ENCODE results near the gene SYVN1.
A peak's percentile ranks its signal among the peaks of the same experiment; 100 is the strongest.
"Not testable (repeated sequence)": the region's sequence is repeated elsewhere in the genome, so short reads cannot be mapped to it uniquely, and the experiment has no call there.

SYVN1 gene

GRCh38 chr11:65181569-65182257, 47.4 kb upstream of the SYVN1 start, which contains the start of gene CAPN1:
TSS of gene CAPN1 (plus strand) at chr11:65181928. CDS start at chr11:65182702, 774 bp downstream.
- no peaks in the 10 kb centered on the region for H4K20me1 ChIP-seq (ENCODE audit: insufficient read depth, low read length)
- peak within 1 kb of the TSS; percentile 94 for H3K9ac ChIP-seq (ENCODE audit: low read length)
- H2AFZ ChIP-seq (ENCODE audit: low read depth, low read length): peak within 1 kb of the TSS; percentile 65
- H3K36me3 ChIP-seq (replicated peaks; ENCODE audit: low read depth, low read length): peaks cover 12% of the 10 kb centered on the region
- peak within 1 kb of the TSS; percentile 49 for H3K27ac ChIP-seq (ENCODE audit: low read length)
- no peaks in the 10 kb centered on the region for H3K9me3 ChIP-seq (ENCODE audit: insufficient read depth, low read length)
- peaks cover 13% of the 10 kb centered on the region for H3K79me2 ChIP-seq (ENCODE audit: low read length)
- no peaks in the 10 kb centered on the region for H3K27me3 ChIP-seq (ENCODE audit: low read depth, low read length)
- peaks cover 13% of the 10 kb centered on the region for H3K4me1 ChIP-seq (ENCODE audit: low read length)
- TF ChIP-seq, protein P1, sequence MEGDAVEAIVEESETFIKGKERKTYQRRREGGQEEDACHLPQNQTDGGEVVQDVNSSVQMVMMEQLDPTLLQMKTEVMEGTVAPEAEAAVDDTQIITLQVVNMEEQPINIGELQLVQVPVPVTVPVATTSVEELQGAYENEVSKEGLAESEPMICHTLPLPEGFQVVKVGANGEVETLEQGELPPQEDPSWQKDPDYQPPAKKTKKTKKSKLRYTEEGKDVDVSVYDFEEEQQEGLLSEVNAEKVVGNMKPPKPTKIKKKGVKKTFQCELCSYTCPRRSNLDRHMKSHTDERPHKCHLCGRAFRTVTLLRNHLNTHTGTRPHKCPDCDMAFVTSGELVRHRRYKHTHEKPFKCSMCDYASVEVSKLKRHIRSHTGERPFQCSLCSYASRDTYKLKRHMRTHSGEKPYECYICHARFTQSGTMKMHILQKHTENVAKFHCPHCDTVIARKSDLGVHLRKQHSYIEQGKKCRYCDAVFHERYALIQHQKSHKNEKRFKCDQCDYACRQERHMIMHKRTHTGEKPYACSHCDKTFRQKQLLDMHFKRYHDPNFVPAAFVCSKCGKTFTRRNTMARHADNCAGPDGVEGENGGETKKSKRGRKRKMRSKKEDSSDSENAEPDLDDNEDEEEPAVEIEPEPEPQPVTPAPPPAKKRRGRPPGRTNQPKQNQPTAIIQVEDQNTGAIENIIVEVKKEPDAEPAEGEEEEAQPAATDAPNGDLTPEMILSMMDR (IDR thresholded peaks at IDR 0.05; ENCODE audit: low read depth, low read length): no peak
- no peak for TF ChIP-seq EZH2phosphoT487 (IDR thresholded peaks at IDR 0.05; ENCODE audit: low read depth)
- H3K4me3 ChIP-seq (ENCODE audit: low read length): peak within 1 kb of the TSS; percentile 94
- peak within 1 kb of the TSS; percentile 98 for H3K4me2 ChIP-seq (ENCODE audit: low read length)

DNA sequence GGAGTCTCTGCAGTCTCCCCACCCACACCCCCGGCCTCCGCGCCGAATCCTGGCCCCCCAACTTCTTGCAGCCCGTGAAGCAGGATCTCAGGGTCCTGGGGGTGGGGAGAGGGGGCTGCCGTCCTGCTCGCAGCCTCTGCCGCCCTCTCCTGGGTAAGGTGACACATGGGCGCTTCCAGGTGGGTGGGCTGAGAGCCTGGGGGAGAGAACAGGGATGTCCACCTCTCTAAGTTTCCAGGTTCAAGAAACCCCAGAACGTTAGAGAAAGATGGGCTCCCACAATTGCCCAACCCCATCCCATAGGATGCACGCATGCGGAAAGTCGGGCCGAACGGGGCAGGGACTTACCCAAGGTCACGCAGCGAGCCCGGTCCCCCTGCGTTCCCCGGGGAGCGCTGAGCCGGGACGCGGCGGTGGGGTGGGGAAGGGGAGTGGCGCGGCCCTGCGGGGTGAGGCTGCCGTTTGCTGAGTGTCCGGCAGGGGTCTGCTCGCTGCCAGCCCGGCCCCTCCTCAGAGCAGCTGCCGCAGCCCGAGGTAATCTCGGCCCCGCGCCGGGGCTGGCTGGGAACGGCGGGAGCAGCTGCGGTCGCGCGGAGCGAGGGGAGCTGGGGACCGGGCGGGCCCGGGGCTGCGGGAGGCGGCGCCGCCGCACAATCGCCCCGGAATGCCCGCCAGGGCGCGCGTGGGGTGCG, 46.7 kb upstream of the SYVN1 start:
- TF ChIP-seq, protein P1 (IDR thresholded peaks at IDR 0.05; ENCODE audit: low read depth, low read length): peak; percentile 92
- TF ChIP-seq EZH2phosphoT487 (IDR thresholded peaks at IDR 0.05; ENCODE audit: low read depth): no peak
- H3K4me3 ChIP-seq (ENCODE audit: low read length): peak overlapping the region; percentile 94
- H3K27ac ChIP-seq (ENCODE audit: low read length): peak overlapping the region; percentile 49
- no peaks in the 10 kb centered on the region for H3K27me3 ChIP-seq (ENCODE audit: low read depth, low read length)
- H4K20me1 ChIP-seq (ENCODE audit: insufficient read depth, low read length): no peaks in the 10 kb centered on the region
- H2AFZ ChIP-seq (ENCODE audit: low read depth, low read length): peak overlapping the region; percentile 65
- H3K4me1 ChIP-seq (ENCODE audit: low read length): peaks cover 13% of the 10 kb centered on the region
- peak overlapping the region; percentile 98 for H3K4me2 ChIP-seq (ENCODE audit: low read length)
- peaks cover 13% of the 10 kb centered on the region for H3K79me2 ChIP-seq (ENCODE audit: low read length)
- H3K9ac ChIP-seq (ENCODE audit: low read length): peak overlapping the region; percentile 94
- no peaks in the 10 kb centered on the region for H3K9me3 ChIP-seq (ENCODE audit: insufficient read depth, low read length)
- H3K36me3 ChIP-seq (replicated peaks; ENCODE audit: low read depth, low read length): peaks cover 7% of the 10 kb centered on the region

- not testable (repeated sequence) for H3K36me3 ChIP-seq (replicated peaks; ENCODE audit: low read depth, low read length); H3K27ac ChIP-seq (ENCODE audit: low read length); H4K20me1 ChIP-seq (ENCODE audit: insufficient read depth, low read length); H3K4me1 ChIP-seq (ENCODE audit: low read length); H3K79me2 ChIP-seq (ENCODE audit: low read length); H3K4me2 ChIP-seq (ENCODE audit: low read length); H3K27me3 ChIP-seq (ENCODE audit: low read depth, low read length); H3K4me3 ChIP-seq (ENCODE audit: low read length); H2AFZ ChIP-seq (ENCODE audit: low read depth, low read length); H3K9me3 ChIP-seq (ENCODE audit: insufficient read depth, low read length); H3K9ac ChIP-seq (ENCODE audit: low read length)
These were observed 40.3 kb upstream of the SYVN1 start for GRCh38 chr11:65174571-65175010.

- no peaks in the 10 kb centered on the region for H3K36me3 ChIP-seq (replicated peaks; ENCODE audit: low read depth, low read length)
- no peak overlapping the region for H3K27ac ChIP-seq (ENCODE audit: low read length)
- H2AFZ ChIP-seq (ENCODE audit: low read depth, low read length): no peak overlapping the region
- no peak for TF ChIP-seq EZH2phosphoT487 (IDR thresholded peaks at IDR 0.05; ENCODE audit: low read depth)
- no peaks in the 10 kb centered on the region for H3K4me1 ChIP-seq (ENCODE audit: low read length)
- H3K4me2 ChIP-seq (ENCODE audit: low read length): no peak overlapping the region
- no peaks in the 10 kb centered on the region for H4K20me1 ChIP-seq (ENCODE audit: insufficient read depth, low read length)
- no peaks in the 10 kb centered on the region for H3K79me2 ChIP-seq (ENCODE audit: low read length)
- no peaks in the 10 kb centered on the region for H3K9me3 ChIP-seq (ENCODE audit: insufficient read depth, low read length)
- no peak overlapping the region for H3K9ac ChIP-seq (ENCODE audit: low read length)
- H3K4me3 ChIP-seq (ENCODE audit: low read length): no peak overlapping the region
- H3K27me3 ChIP-seq (ENCODE audit: low read depth, low read length): no peaks in the 10 kb centered on the region
These were observed 38.3 kb upstream of the SYVN1 start for GRCh38 chr11:65172600-65172999.

GRCh38 chr11:65170058-65170534, 35.8 kb upstream of the SYVN1 start, which contains the start of gene SPDYC:
TSS of gene SPDYC (plus strand) at chr11:65170233. CDS start at chr11:65171358, 1,125 bp downstream.
- no peak for TF ChIP-seq EZH2phosphoT487 (IDR thresholded peaks at IDR 0.05; ENCODE audit: low read depth)
- TF ChIP-seq, protein P1 (IDR thresholded peaks at IDR 0.05; ENCODE audit: low read depth, low read length): no peak
- Histone ChIP-seq H3K4me3 (ENCODE audit: low read length) (no peak within 1 kb of the TSS), H2AFZ (ENCODE audit: low read depth, low read length) (peak within 1 kb of the TSS; percentile 78), H3K4me1 (ENCODE audit: low read length) (no peaks in the 10 kb centered on the region), H3K27me3 (ENCODE audit: low read depth, low read length) (no peaks in the 10 kb centered on the region), H3K36me3 (replicated peaks; ENCODE audit: low read depth, low read length) (no peaks in the 10 kb centered on the region), H3K27ac (ENCODE audit: low read length) (no peak within 1 kb of the TSS), H3K79me2 (ENCODE audit: low read length) (no peaks in the 10 kb centered on the region), H4K20me1 (ENCODE audit: insufficient read depth, low read length) (no peaks in the 10 kb centered on the region), H3K4me2 (ENCODE audit: low read length) (no peak within 1 kb of the TSS), H3K9me3 (ENCODE audit: insufficient read depth, low read length) (no peaks in the 10 kb centered on the region), H3K9ac (ENCODE audit: low read length) (no peak within 1 kb of the TSS)

Measured in OCI-LY3 (cell line).